Embryonic facial prominence (tissue), 1 donor: ENCODE data around the gene TSKU.
A peak's percentile ranks its signal among the peaks of the same experiment; 100 is the strongest.
"Not testable (repeated sequence)": the region's sequence is repeated elsewhere in the genome, so short reads cannot be mapped to it uniquely, and the experiment has no call there.

Experiments
- DNase-seq: peaks from one replicate; pipeline ENCODE4 v3.0.0-alpha.2; 2016; ENCODE audit errors: extremely low spot score

The TSKU gene

GRCh38 chr11:76824083-76824939 lies 41.2 kb downstream of the TSKU start:
- DNase-seq, result no peak

GRCh38 chr11:76824980-76825725 lies 42.0 kb downstream of the TSKU start:
- DNase-seq, result no peak

- no peak for DNase-seq
Measured at GRCh38 chr11:76825726-76826396, 42.7 kb downstream of the TSKU start.

GRCh38 chr11:76826508-76826907 lies 43.4 kb downstream of the TSKU start:
- DNase-seq, result not testable (repeated sequence)

- DNase-seq, result not testable (repeated sequence)
Measured at GRCh38 chr11:76827005-76827404, 43.8 kb downstream of the TSKU start.

GRCh38 chr11:76830639-76831327 lies 47.6 kb downstream of the TSKU start:
- no peak for DNase-seq

DNA sequence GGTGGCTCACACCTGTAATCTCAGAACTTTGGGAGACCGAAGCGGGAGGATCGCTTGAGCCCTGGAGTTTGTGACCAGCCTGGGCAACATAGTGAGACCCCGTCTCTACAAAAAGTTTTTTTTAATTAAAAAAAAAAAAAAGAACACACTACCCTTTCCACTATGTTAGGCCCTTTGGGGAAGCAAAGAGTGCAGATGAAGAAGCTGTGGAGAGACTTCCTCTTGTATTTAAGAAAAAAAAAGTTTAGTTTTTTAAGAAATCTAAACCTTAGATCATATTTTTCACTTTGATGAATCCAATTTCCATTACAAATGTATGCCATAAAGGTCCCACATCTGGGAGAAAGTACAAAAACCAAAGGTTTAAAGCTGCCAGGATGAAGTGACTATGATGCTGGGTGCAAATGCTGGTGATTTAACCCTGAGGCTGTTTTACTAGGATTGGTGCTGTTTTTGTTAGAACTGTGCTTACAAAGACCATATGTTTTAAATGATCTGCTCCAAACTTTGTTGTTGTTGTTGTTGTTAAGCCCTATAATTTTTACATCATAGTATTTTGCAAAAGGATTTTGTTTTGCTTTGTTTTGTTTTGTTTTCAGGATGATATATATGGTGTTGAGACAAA lies 48.6 kb downstream of the TSKU start:
- DNase-seq, result no peak

- no peak for DNase-seq
Measured at GRCh38 chr11:76832361-76832760, 49.2 kb downstream of the TSKU start.

DNA sequence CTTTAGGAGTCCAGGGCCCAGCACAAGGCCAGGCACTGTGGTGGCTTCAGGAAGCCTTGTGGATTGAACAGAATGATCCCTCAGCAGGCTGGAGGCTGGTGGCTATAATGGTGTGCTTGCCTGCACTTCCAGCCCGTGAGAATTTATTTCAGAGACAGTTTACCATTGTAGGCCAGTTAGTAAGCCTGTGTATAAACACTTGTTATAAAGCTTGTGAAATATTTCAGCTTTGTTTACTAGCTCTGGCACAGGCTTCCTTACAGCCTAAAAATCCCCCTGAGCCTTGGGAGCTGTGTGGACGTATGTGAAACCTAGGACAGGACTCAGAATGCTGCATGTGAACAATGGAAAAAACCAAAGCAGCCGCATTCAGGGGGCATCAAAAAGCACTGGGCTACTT lies 51.0 kb downstream of the TSKU start:
- no peak for DNase-seq

GRCh38 chr11:76835036-76835435 lies 51.9 kb downstream of the TSKU start:
- no peak for DNase-seq

- DNase-seq, result peak; percentile 37
Measured at GRCh38 chr11:76835928-76836612, 52.9 kb downstream of the TSKU start.

DNA sequence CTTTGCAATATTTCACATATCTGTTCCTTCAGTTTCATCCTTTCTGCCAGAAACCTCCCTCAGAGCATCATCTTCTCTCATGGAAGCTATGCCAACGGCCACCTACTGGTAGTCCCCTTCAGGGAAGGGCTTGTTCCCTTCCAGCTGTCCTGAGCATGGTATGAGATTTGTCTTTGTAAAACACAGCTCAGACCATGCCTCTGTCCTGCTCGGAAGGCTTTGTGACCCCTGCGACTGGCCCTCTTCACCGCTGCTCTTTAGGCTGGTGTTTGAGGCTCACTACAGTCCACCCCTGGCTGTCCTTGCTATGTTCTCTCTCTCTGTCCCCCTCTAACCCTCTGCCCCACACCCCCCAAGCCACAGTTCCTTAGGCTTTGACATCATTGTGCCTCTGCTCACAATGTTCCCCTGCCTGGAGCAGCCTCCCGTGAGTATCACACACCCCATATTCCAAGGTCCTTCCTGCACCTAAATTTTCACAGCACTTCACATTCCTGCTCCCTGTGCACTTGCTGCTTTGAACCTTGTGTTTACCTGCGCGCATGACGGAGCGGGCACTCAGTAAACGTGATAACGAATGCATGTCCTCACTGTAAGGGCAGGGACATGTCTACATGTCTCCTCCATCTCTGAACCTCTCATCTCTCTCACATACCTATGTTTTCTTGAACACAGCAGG lies 53.6 kb downstream of the TSKU start:
- DNase-seq, result no peak

- no peak for DNase-seq
Measured at GRCh38 chr11:76837696-76838677, 54.8 kb downstream of the TSKU start.

- no peak for DNase-seq
Measured at GRCh38 chr11:76838678-76839068, 55.5 kb downstream of the TSKU start.

DNA sequence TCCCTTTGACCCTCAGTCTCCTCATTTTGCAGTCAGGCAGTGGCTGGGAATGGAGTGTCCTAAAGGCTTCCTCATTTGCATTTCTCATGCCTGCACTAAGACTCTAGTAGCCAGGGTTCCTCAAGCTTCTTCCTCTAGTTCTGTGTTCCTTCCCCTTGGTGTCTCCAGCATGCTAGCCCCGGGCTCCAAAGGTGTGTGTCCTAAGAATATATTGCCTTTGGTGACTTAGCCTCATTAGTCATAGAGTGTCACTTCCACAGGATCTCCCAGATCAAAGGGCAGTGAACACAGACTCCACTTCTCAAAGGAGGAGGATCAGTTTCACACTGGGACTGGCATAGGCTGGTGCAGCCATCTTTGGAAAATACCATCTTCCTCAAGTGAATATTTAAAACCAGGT lies 56.2 kb downstream of the TSKU start:
- no peak for DNase-seq

DNA sequence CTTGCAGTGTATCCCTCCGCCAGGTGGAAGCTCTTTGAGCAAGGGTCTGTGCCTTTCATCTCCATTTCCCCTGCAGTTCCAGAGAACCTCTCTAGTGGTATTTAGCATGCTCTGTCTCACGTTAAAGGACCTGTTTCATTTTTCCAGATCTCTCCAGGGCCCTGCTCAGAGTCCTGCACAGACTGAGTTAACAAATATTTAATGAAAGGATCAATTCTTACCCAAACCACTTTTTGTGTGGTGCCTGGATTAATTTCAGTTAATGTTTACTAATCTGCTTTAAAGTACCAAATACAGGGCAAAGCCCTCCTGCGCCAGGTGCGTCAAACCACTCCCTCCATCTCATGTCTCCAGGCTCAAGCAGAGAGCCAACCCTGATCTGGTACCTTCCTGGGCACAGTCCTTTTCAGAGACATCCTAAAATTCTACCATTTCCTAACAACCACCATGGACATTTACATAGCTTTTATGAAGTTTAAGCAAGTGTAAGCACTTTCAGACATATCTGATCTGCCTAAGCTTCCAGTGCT lies 58.8 kb downstream of the TSKU start:
- DNase-seq, result no peak

DNA sequence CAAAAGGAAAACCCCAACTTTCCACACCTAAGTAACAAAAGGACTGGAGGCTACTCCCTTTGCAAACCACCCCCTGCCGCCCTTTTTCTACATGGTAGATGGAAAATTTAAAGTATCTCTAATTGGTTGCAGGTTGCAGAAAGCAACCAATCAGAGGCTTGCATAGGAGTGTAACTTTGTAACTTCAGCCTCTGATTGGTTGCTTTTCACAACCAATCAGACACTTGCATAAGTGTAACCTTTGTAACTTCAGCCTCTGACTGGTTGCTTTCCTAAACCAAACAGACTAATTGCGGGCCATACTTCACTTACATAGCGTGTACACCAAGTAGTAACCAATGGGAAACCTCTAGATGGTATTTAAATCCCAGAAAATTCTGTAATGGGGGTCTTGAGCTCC lies 60.8 kb downstream of the TSKU start:
- DNase-seq, result no peak

GRCh38 chr11:76844511-76844910 lies 61.4 kb downstream of the TSKU start:
- no peak for DNase-seq

- no peak for DNase-seq
Measured at GRCh38 chr11:76845069-76845468, 61.9 kb downstream of the TSKU start.
